ENCODE data around the gene ANKRD34A.

Gene ANKRD34A

GRCh38 chr1:145967288-145967687 lies 2.9 kb upstream of the ANKRD34A start:
- DNase-seq (ENCODE audit: low spot score): no peak

DNA sequence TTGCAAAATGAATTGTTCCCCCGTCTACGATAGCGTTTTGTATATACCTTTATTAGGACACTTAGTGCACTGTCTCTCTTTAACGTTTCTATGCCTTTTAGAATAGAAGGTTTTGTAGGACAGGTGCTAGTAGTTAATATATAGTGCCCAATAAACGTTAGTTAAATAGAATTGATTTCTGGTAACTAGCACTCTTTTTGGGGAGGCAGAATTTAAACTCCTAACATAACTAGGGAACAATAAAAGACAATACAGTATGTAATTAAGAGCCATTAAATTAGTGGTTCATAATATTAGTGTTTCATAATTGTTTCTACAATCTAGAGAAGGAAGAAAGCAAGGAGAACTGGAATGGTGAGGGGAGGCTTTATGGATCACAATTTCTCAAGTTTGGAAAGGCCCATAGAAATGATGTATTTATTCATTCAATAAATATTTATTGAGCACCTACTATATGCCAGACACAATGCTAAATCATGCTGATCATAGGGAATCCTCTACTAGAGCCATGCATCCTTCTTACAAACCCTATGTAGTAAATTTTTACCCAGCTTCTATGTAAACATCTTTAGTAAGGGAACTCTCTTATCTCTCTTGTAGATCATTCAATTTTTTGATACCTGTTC lies 857 bp upstream of the ANKRD34A start:
- DNase-seq (ENCODE audit: low spot score): no peak

DNA sequence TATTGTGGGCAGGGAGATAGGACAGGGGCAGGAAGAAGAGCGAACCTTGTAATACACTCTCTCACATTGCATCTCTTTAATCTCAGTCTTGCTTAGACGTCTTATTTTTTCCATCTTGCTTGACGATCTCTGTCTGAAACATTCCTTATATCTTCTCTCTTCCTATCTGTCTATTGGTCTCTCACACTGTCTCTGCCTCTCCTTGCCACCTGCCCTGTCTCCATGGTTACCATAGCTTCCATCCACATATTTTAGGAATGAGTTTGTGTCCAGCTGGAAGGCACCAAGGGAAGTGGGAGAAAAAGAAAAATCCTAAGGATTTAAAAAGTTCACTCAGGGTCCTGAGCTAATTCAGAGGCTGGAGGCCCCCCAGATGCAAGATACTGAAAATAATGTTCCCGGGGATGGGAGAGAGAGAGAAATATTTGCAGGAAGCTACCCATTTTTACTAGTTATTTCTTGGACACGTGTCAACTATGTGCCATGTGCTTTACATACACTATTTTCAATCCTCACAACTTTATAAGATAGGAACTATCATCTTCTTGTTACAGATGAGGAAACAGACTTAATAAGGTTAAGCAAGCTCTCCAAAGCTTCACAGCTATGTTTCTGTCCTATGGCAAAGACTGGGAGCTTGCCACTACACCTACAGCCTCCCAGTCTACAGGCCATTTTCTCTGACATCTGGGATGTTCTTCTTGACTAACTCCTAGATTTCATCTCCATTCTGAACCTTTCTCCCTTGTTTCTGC lies 933 bp downstream of the ANKRD34A start:
- DNase-seq (ENCODE audit: low spot score): no peak

DNA sequence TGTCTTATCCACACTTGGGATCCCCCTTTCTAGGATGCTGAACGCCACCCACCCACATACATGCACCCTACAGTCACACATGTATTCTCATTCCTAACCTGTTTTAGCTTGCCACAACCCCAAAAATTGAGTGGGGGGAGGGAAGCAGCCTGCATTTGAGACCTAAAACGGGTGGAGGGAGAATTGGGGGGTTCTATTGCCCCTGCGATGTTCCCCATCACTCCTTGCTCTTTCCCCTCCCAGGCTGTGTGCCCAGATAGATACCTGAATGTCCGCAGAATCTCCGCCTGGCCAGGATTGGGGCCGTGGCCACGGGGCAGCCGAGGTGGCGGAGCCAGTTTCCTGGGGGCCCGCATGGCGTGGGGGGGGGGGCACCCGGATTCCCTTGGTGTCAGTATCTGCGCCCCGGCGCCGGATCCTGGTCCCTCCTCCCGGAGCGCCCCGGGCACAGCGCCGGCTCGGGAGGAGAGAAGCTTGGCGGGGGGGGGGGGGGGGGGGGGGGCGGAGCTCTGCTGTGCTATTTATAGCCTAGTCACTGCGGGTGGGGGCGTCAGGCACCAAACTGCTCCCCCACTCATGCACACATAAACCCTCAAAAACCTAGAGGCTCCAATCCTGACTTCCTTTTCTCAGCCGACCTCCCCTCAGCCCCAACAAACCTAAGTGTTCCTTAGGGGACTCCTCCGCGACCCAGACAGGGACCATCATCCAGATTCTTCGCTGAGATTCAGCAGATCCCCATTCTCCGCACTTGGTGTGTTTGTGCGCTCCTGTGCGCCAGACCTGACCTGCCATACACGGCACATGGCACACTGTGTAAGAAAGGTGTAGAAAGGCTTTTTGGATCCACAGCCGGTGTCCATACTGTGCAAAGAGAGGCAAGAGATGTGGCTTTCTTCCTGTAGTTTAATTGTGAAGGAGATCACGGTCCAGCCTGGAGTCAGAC lies 1.9 kb downstream of the ANKRD34A start:
- peak; percentile 53 for DNase-seq (ENCODE audit: low spot score)

DNA sequence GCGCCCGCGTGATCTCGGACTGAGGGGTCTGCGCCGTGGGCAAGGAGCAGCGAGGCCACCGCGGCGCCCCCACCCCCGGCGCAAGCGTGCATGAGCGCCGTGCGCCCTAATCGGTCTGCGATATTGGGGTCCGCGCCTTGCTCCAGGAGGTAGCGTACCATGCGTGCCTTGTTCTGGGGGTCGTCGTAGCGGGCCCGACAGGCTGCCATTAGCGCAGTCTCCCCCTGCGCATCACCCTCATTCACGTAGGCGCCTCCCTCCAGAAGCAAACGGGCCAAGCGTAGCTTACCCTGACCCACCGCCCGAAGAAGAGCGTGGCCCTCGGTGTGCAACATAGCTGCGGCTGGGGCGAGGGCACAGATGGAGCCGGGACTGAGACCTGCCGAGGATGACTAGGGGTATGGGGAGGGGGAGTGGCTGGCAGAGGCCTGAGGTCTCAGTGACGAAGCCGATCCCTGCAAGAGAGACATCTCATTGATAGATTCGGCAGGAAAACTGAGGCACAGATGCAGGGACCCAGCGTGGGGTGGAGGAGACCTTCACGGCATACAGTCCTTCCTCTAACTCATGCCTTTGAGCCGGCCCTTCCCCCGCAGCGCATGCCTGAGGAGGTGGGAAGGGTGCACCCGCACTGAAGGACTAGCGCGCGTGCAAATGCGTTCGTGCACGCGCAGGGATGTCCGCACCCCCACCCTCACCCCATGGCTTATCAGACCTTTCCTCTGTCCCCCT lies 2.8 kb downstream of the ANKRD34A start:
- DNase-seq (ENCODE audit: low spot score): peak; percentile 53

GRCh38 chr1:145961109-145961424 lies 3.3 kb downstream of the ANKRD34A start:
- DNase-seq (ENCODE audit: low spot score): peak; percentile 49

- DNase-seq (ENCODE audit: low spot score): peak; percentile 87
Observed at GRCh38 chr1:145960468-145961108, 3.8 kb downstream of the ANKRD34A start.

GRCh38 chr1:145959957-145960467 lies 4.4 kb downstream of the ANKRD34A start:
- no peak for DNase-seq (ENCODE audit: low spot score)

GRCh38 chr1:145959333-145959732 lies 5.0 kb downstream of the ANKRD34A start:
- no peak for DNase-seq (ENCODE audit: low spot score)

GRCh38 chr1:145958734-145959133 lies 5.6 kb downstream of the ANKRD34A start:
- no peak for DNase-seq (ENCODE audit: low spot score)

DNA sequence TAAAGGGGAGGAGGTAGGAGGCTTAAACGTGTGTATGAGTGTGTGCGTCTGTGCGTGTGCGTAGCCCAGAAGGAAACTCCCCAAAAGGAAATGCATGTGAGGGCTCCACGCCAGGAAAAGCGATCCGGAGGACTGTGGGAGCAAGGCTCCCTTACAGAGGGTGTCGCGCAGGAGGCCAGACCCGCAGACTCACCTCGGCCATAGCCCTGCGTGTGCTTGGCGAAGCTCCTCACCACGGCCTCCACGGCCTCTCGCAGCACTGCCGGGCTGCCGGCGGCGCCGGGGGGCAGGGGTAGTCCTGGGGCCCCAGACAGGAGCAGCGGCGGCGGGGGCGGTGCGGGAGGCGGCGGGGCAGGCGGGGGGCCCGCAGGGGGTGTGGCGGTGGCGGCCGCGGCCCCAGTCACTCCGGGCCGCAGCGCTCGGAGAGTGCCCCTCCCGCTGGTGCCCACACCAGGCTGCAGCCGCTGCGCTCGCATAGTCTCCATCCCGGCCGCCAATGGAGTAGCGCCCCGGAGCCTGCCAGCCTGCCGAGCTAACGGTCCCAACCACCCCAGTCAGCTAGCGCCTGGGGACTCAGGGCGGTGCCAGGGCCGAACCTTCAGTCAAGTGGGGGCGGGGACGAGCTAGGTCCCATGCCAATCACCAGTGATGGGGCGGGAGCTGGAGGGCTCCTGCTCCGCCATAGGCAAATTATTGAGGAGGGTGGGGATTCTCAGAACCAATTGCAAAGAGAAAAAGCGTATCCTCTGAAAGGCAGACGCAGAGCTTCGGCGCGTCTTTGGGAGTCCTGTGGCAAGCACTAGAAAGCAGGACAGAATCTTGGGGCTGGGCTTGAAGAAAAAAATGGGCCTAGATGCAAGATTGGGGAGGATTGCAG lies 6.7 kb downstream of the ANKRD34A start, which contains the start of gene LIX1L:
TSS of gene LIX1L (minus strand) at position 575 of the 877 bp plus-strand sequence. CDS start at position 485, 90 bp downstream.
- peak; percentile 94 for DNase-seq (ENCODE audit: low spot score)

- DNase-seq (ENCODE audit: low spot score): no peak
Observed at GRCh38 chr1:145956781-145957442, 7.5 kb downstream of the ANKRD34A start.

GRCh38 chr1:145956361-145956760 lies 8.0 kb downstream of the ANKRD34A start:
- no peak for DNase-seq (ENCODE audit: low spot score)

DNA sequence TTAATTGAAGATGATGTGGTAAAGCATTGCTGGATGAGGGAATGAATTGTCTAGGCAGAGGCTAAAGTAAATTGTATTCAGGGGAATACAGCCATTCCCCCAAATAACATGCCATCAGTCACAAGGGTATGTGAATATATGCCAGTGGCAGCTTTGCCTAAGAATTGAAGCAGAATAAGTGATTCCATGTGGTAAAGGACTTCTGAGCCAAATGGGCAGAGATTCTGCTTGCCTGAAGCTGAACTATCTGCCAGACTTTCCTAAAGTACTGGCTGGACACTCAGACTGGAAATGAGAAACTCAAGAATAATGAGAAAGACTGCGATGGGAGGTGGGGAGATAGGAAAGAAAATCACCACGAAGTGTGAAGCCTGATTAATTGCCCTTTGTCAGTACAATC lies 8.9 kb downstream of the ANKRD34A start:
- DNase-seq (ENCODE audit: low spot score): no peak

GRCh38 chr1:145953861-145954260 lies 10.5 kb downstream of the ANKRD34A start:
- no peak for DNase-seq (ENCODE audit: low spot score)

DNA sequence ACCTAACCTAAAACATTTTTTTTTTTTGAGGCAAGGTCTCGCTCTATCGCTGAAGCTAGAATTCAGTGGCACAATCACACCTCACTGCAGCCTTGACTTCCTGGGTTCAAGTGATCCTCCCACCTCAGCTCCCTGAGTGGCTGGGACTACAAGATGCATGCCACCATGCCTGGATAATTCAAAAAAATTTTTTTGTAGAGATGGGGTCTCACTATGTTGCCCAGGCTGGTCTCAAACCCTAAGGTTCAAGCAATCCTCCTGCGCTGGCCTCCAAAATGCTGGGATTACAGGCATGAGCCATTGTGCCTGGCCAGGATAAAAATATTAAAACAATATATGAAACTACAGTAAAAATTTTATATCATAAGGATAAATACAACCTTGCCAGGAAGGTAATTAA lies 11.5 kb downstream of the ANKRD34A start:
- DNase-seq (ENCODE audit: low spot score): no peak

DNA sequence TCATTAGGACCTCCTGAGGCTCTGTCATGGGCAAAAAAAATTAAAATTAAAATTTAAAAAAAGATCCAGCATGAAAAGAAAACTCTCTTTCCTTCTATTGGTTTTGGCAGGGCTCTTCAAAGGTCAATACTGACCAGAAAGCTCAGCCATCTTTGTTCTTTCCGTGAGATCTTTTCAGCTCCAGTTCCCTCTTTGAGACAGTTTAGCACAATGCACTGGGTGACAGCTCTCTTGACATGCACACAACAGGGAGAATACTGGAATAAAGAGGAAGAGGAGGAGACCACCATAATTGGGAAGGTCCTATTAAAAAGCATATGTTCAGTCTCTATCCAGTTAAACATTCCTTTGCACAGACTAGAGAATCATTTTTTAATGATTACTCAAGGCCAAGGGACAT lies 12.8 kb downstream of the ANKRD34A start:
- DNase-seq (ENCODE audit: low spot score): no peak

- DNase-seq (ENCODE audit: low spot score): no peak
Observed at GRCh38 chr1:145949219-145949618, 15.2 kb downstream of the ANKRD34A start.

GRCh38 chr1:145947551-145947950 lies 16.8 kb downstream of the ANKRD34A start:
- no peak for DNase-seq (ENCODE audit: low spot score)
